Measurements from ENCODE around the gene SRRM3.
"Not testable (repeated sequence)": the region's sequence is repeated elsewhere in the genome, so short reads cannot be mapped to it uniquely, and the experiment has no call there.

Gene SRRM3

DNA sequence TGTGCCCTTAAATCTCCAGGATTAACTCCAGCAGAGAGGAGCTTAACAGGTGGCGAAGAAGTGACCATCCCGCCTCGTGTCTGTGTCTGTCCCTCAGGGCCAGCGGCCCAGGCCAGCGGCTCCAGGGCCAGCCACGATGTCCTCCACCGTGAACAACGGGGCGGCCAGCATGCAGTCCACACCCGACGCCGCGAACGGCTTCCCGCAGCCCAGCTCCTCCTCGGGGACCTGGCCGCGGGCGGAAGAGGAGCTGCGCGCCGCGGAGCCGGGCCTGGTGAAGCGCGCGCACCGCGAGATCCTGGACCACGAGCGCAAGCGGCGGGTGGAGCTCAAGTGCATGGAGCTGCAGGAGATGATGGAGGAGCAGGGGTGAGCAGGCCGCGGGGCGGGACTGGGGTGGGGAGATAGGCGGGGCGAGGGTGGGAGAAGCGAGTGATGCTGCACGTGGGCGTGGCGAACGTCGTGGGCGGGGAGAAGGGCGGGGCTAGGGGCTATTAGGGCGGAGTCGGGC is 33.3 kb downstream of the SRRM3 start:
- no peak overlapping the region for H3K4me2 ChIP-seq (ENCODE audit: low read length)
- no peak overlapping the region for H3K4me3 ChIP-seq (ENCODE audit: low read depth, low read length)
- no peaks in the 10 kb centered on the region for H3K4me1 ChIP-seq
- no peaks in the 10 kb centered on the region for H3K9me3 ChIP-seq (ENCODE audit: control insufficient read depth, low read length)
- no peak overlapping the region for H3K9ac ChIP-seq
- no peak overlapping the region for H2AFZ ChIP-seq
- peaks cover 4% of the 10 kb centered on the region for H3K79me2 ChIP-seq
- H3K36me3 ChIP-seq (ENCODE audit: control insufficient read depth, insufficient read depth, low read length) = no peaks in the 10 kb centered on the region
- no peaks in the 10 kb centered on the region for H3K27me3 ChIP-seq (ENCODE audit: control insufficient read depth, insufficient read depth, low read length)
- H3K27ac ChIP-seq = no peak overlapping the region
- TF ChIP-seq, protein P1, sequence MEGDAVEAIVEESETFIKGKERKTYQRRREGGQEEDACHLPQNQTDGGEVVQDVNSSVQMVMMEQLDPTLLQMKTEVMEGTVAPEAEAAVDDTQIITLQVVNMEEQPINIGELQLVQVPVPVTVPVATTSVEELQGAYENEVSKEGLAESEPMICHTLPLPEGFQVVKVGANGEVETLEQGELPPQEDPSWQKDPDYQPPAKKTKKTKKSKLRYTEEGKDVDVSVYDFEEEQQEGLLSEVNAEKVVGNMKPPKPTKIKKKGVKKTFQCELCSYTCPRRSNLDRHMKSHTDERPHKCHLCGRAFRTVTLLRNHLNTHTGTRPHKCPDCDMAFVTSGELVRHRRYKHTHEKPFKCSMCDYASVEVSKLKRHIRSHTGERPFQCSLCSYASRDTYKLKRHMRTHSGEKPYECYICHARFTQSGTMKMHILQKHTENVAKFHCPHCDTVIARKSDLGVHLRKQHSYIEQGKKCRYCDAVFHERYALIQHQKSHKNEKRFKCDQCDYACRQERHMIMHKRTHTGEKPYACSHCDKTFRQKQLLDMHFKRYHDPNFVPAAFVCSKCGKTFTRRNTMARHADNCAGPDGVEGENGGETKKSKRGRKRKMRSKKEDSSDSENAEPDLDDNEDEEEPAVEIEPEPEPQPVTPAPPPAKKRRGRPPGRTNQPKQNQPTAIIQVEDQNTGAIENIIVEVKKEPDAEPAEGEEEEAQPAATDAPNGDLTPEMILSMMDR (IDR thresholded peaks at IDR 0.05) = no peak

DNA sequence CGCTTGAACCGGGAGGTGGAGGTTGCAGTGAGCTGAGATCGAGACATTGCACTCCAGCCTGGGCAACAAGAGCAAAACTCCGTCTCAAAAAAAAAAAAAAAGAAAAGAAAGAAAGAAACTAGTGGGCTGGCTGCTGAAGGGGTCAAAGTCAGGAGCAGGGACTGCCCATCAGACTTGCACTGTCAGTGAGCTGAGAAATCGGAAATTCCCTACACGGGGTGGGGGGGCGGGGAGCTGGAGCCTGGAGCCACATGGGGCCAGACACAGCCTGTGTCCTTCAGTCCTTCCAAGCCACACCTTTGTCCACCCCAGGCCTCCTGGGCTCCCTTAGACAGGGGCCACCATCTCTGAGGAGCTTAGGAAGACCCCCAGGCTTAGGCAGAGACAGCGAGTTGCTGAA is 34.5 kb downstream of the SRRM3 start:
- Histone ChIP-seq H3K4me3 (ENCODE audit: low read depth, low read length) (no peak overlapping the region), H3K4me2 (ENCODE audit: low read length) (no peak overlapping the region), H3K4me1 (no peaks in the 10 kb centered on the region), H3K27ac (no peak overlapping the region), H3K9me3 (ENCODE audit: control insufficient read depth, low read length) (no peaks in the 10 kb centered on the region), H3K79me2 (peaks cover 4% of the 10 kb centered on the region), H3K27me3 (ENCODE audit: control insufficient read depth, insufficient read depth, low read length) (no peaks in the 10 kb centered on the region), H3K36me3 (ENCODE audit: control insufficient read depth, insufficient read depth, low read length) (no peaks in the 10 kb centered on the region), H3K9ac (no peak overlapping the region), H2AFZ (no peak overlapping the region)
- TF ChIP-seq, protein P1 (IDR thresholded peaks at IDR 0.05) = no peak

DNA sequence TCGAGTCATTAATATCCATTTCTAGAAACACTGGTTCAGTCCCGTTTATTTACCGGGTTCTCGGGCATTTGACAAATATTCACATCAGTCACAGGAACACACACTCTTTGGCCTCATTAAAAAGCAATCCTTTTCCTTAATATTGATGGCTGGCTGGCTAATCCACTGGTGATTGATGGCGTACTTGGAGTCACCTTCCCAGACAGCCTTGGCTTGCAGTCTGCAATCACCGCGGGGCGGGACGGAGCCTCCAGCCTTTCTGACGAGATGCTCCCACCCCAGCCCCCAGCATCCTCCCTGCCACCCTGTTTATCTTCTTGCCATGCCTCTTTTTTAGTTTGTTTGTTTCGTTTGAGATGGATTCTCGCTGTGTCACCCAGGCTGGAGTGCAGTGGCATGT is 36.6 kb downstream of the SRRM3 start:
- Histone ChIP-seq H3K4me3 (ENCODE audit: low read depth, low read length) (no peak overlapping the region), H3K27me3 (ENCODE audit: control insufficient read depth, insufficient read depth, low read length) (no peaks in the 10 kb centered on the region), H2AFZ (no peak overlapping the region), H3K4me1 (no peaks in the 10 kb centered on the region), H3K9me3 (ENCODE audit: control insufficient read depth, low read length) (no peaks in the 10 kb centered on the region), H3K36me3 (ENCODE audit: control insufficient read depth, insufficient read depth, low read length) (no peaks in the 10 kb centered on the region), H3K4me2 (ENCODE audit: low read length) (no peak overlapping the region), H3K27ac (no peak overlapping the region), H3K9ac (no peak overlapping the region), H3K79me2 (peaks cover 4% of the 10 kb centered on the region)
- TF ChIP-seq, protein P1 (IDR thresholded peaks at IDR 0.05) = no peak

DNA sequence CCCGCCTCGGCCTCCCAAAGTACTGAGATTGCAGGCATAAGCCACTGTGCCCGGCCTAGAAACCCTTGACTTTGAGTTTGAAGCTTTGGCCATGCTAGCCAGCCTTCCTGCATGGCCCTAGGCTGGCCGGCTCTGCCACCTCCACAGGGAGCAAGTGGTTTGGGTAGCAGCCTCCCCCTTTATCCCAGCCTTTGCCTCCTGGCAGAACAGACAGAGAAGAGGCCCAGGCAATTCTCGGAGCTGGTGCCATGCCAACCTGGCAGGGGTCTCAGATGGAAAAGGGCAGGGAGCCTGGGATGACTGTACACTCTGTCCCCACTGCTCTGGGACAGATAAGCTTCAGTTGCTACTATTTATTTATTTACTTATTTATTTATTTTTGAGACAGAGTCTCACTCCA is 39.4 kb downstream of the SRRM3 start:
- H3K79me2 ChIP-seq = no peaks in the 10 kb centered on the region

DNA sequence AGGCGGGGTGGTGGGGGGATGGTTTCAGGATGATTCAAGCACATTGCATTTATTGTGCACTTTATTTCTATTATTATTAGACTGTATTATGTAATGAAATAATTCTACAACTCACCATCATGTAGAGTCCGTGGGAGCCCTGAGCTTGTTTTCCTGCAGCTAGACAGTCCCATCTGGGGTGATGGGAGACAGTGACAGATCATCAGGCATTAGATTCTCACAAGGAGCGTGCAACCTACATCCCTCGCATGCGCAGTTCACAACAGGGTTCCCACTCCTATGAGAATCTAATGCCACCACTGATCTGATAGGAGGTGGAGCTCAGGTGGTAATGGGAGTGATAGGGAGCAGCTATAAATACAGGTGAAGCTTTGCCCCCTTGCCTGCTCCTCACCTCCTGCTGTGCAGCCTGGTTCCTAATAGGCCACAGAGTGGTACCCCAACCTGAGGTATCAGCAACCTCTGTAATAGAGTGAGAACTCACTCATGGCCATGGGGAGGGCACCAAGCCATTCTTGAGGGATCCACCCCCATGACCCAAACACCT is 40.9 kb downstream of the SRRM3 start:
- not testable (repeated sequence) for H3K4me3 ChIP-seq (ENCODE audit: low read depth, low read length); H3K36me3 ChIP-seq (ENCODE audit: control insufficient read depth, insufficient read depth, low read length); H3K4me2 ChIP-seq (ENCODE audit: low read length); H3K27me3 ChIP-seq (ENCODE audit: control insufficient read depth, insufficient read depth, low read length); H3K27ac ChIP-seq; H3K4me1 ChIP-seq; H2AFZ ChIP-seq; H3K9me3 ChIP-seq (ENCODE audit: control insufficient read depth, low read length); H3K9ac ChIP-seq; H3K79me2 ChIP-seq

More for the DNA sequence above, 39.4 kb downstream of the SRRM3 start:
- Histone ChIP-seq H3K9me3 (ENCODE audit: control insufficient read depth, low read length) (no peaks in the 10 kb centered on the region), H3K27ac (no peak overlapping the region), H3K27me3 (ENCODE audit: control insufficient read depth, insufficient read depth, low read length) (no peaks in the 10 kb centered on the region), H3K4me3 (ENCODE audit: low read depth, low read length) (no peak overlapping the region), H3K9ac (no peak overlapping the region), H2AFZ (no peak overlapping the region), H3K4me1 (no peaks in the 10 kb centered on the region), H3K4me2 (ENCODE audit: low read length) (no peak overlapping the region), H3K36me3 (ENCODE audit: control insufficient read depth, insufficient read depth, low read length) (no peaks in the 10 kb centered on the region)
- TF ChIP-seq, protein P1 (IDR thresholded peaks at IDR 0.05) = no peak

All from parathyroid adenoma (tissue), 2 donors.